ENCODE measurements around the gene CFAP161. TPM values are rescaled to one million over a fixed set of nuclear protein-coding genes. Genes with fewer than 3 reads are reported as not detected.

CFAP161 gene
- total and polyA plus RNA-seq, 2 experiments from 2014 or later = 0.13 TPM; not detected in 1

DNA sequence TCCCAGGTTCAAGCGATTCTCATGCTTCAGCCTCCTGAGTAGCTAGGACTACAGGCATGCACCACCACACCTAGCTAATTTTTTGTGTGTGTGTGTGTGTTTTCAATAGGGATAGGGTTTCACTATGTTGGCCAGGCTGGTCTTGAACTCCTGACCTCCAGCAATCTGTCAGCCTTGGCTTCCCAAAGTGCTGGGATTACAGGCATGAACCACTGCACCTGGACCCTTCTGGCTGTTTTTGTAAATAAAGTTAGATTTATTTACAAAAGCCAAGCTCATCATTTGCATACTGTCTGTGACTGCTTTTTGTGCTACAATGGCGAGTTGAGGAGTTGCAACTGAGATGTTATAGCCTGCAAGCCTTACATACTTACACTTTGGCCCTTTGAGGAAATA lies 34.1 kb downstream of the CFAP161 start (continued):
- no peak for TF ChIP-seq ZNF331 (CRISPR knock-in tag; IDR thresholded peaks at IDR 0.05; ENCODE audit: low read depth)

DNA sequence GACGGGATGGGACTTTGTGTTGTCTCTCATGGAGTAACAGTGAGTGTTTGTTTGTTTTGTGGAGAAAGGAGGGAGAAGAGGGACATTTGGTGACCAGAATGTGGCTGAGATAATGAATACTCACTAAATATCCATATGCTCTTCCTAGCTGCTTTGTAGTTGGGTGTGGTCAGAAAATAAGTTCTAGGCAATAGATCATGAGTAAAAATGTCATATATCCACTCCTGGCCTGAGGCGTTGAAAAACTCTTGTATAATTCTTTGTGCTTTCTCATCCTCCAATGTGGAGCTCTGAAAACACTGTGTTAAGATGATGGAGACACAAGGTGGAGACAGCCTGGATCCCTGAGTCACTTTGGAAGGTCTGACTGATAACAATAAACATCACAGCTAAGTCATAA lies 34.6 kb downstream of the CFAP161 start:
- no peak for DNase-seq (ENCODE audit: low spot score)
- Histone ChIP-seq H3F3A (replicated peaks; ENCODE audit: low read depth) (no peaks in the 10 kb centered on the region), H3K4me2 (no peak overlapping the region), H3K27me3 (ENCODE audit: insufficient read depth) (no peaks in the 10 kb centered on the region), H3K27ac (ENCODE audit: low read depth) (no peak overlapping the region), H3K9me2 (ENCODE audit: insufficient read depth) (no peaks in the 10 kb centered on the region), H4K20me1 (replicated peaks; ENCODE audit: insufficient read depth) (no peaks in the 10 kb centered on the region), H3K79me2 (replicated peaks; ENCODE audit: insufficient read depth) (no peaks in the 10 kb centered on the region), H2AFZ (no peak overlapping the region), H3K4me3 (no peak overlapping the region), H3K36me3 (ENCODE audit: insufficient read depth) (no peaks in the 10 kb centered on the region), H3K4me1 (ENCODE audit: insufficient read depth) (no peaks in the 10 kb centered on the region)
- H3K9me3 Mint-ChIP-seq = peaks cover 8% of the 10 kb centered on the region; the same call in 2 of the 3 replicates
- no peak overlapping the region for H3K27ac Mint-ChIP-seq
- H3K27me3 Mint-ChIP-seq (ENCODE audit: insufficient read depth, low read depth, poor library complexity) = peaks cover 3% of the 10 kb centered on the region
- no peak for ATAC-seq
- no peak for TF ChIP-seq EZH2 (IDR thresholded peaks at IDR 0.05; ENCODE audit: low read depth, unreplicated experiment)
- TF ChIP-seq, protein P1, sequence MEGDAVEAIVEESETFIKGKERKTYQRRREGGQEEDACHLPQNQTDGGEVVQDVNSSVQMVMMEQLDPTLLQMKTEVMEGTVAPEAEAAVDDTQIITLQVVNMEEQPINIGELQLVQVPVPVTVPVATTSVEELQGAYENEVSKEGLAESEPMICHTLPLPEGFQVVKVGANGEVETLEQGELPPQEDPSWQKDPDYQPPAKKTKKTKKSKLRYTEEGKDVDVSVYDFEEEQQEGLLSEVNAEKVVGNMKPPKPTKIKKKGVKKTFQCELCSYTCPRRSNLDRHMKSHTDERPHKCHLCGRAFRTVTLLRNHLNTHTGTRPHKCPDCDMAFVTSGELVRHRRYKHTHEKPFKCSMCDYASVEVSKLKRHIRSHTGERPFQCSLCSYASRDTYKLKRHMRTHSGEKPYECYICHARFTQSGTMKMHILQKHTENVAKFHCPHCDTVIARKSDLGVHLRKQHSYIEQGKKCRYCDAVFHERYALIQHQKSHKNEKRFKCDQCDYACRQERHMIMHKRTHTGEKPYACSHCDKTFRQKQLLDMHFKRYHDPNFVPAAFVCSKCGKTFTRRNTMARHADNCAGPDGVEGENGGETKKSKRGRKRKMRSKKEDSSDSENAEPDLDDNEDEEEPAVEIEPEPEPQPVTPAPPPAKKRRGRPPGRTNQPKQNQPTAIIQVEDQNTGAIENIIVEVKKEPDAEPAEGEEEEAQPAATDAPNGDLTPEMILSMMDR (conservative IDR thresholded peaks at IDR 0.05; ENCODE audit: low read depth in 2 of 2) = no peak
- TF ChIP-seq ZNF331 (CRISPR knock-in tag; IDR thresholded peaks at IDR 0.05; ENCODE audit: low read depth) = no peak
- no peak for TF ChIP-seq STAT1 (IDR thresholded peaks at IDR 0.05; ENCODE audit: unreplicated experiment)
- H3K36me3 Mint-ChIP-seq (ENCODE audit: low read depth) = no peaks in the 10 kb centered on the region
- no peak overlapping the region for H3K4me3 Mint-ChIP-seq
- no peaks in the 10 kb centered on the region for H3K4me1 Mint-ChIP-seq

DNA sequence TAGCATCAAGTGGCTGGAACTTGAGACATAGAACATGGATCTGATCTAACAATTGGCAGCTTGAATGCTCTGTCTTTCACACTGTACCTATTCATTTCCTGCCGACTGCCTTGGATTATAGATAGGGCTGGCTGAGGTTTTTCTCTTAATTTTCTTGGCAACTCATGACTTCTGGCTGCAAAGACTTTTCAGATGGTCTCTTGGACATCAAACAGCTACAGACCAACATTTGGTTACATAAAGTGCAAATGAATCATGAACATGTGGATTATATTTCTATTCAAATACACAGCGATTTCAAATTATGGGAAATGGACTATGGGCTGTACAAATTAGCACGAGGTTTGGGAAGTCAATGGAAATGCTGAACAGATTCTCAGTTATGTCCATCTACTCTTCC lies 36.4 kb downstream of the CFAP161 start:
- peaks cover 16% of the 10 kb centered on the region; the same call in 1 of the 2 replicates for H3K9me2 ChIP-seq (ENCODE audit: insufficient read depth)
- no peaks in the 10 kb centered on the region for H3K79me2 ChIP-seq (replicated peaks; ENCODE audit: insufficient read depth)
- H3K4me1 ChIP-seq (ENCODE audit: insufficient read depth) = no peaks in the 10 kb centered on the region
- Mint-ChIP-seq H3K27me3 (ENCODE audit: insufficient read depth, low read depth, poor library complexity) (no peaks in the 10 kb centered on the region), H3K36me3 (ENCODE audit: low read depth) (no peaks in the 10 kb centered on the region), H3K4me3 (no peak overlapping the region), H3K4me1 (no peaks in the 10 kb centered on the region), H3K9me3 (peaks cover 8% of the 10 kb centered on the region; the same call in 2 of the 3 replicates), H3K27ac (no peak overlapping the region)
- DNase-seq (ENCODE audit: low spot score) = no peak
- no peak overlapping the region for H2AFZ ChIP-seq
- H3K36me3 ChIP-seq (ENCODE audit: insufficient read depth) = no peaks in the 10 kb centered on the region
- H3F3A ChIP-seq (replicated peaks; ENCODE audit: low read depth) = no peaks in the 10 kb centered on the region
- no peak overlapping the region for H3K27ac ChIP-seq (ENCODE audit: low read depth)
- no peaks in the 10 kb centered on the region for H3K27me3 ChIP-seq (ENCODE audit: insufficient read depth)
- H3K4me2 ChIP-seq = no peak overlapping the region
- no peak for ATAC-seq
- no peaks in the 10 kb centered on the region for H4K20me1 ChIP-seq (replicated peaks; ENCODE audit: insufficient read depth)
- H3K4me3 ChIP-seq = no peak overlapping the region
- no peak for TF ChIP-seq ZNF114 (CRISPR knock-in tag; IDR thresholded peaks at IDR 0.05)
- TF ChIP-seq, protein P2, sequence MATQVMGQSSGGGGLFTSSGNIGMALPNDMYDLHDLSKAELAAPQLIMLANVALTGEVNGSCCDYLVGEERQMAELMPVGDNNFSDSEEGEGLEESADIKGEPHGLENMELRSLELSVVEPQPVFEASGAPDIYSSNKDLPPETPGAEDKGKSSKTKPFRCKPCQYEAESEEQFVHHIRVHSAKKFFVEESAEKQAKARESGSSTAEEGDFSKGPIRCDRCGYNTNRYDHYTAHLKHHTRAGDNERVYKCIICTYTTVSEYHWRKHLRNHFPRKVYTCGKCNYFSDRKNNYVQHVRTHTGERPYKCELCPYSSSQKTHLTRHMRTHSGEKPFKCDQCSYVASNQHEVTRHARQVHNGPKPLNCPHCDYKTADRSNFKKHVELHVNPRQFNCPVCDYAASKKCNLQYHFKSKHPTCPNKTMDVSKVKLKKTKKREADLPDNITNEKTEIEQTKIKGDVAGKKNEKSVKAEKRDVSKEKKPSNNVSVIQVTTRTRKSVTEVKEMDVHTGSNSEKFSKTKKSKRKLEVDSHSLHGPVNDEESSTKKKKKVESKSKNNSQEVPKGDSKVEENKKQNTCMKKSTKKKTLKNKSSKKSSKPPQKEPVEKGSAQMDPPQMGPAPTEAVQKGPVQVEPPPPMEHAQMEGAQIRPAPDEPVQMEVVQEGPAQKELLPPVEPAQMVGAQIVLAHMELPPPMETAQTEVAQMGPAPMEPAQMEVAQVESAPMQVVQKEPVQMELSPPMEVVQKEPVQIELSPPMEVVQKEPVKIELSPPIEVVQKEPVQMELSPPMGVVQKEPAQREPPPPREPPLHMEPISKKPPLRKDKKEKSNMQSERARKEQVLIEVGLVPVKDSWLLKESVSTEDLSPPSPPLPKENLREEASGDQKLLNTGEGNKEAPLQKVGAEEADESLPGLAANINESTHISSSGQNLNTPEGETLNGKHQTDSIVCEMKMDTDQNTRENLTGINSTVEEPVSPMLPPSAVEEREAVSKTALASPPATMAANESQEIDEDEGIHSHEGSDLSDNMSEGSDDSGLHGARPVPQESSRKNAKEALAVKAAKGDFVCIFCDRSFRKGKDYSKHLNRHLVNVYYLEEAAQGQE (IDR thresholded peaks at IDR 0.05; ENCODE audit: unreplicated experiment) = no peak
- TF ChIP-seq, protein P1 (conservative IDR thresholded peaks at IDR 0.05; ENCODE audit: low read depth in 2 of 2) = no peak

Data from GM23338 (cell line).